Neural progenitor cell (in vitro differentiated cells): ENCODE measurements around the gene PCDHB11. TPM values are rescaled to one million over a fixed set of nuclear protein-coding genes. Genes with fewer than 3 reads are reported as not detected.
"Not testable (repeated sequence)": the region's sequence is repeated elsewhere in the genome, so short reads cannot be mapped to it uniquely, and the experiment has no call there.

Experiments used
- DNase-seq: peaks from one replicate; pipeline ENCODE4 v3.0.0-alpha.2; 2016; ENCODE audit warnings: low spot score
- H2AFZ ChIP-seq: fragments of 200-600 bp; sonication (generic); replicated peaks from 2 replicates; pipeline ENCODE4 v1.6.1; 2016; ENCODE audit warnings: antibody characterized with exemption
- H3F3A ChIP-seq: fragments of 200-600 bp; sonication (generic); 2 replicates; pipeline ENCODE4 v1.6.1; 2016; ENCODE audit warnings: antibody characterized with exemption, low read depth
- H3K27ac ChIP-seq: fragments of 200-600 bp; sonication (generic); 2 replicates; pipeline ENCODE4 v1.5.1; 2016; ENCODE audit warnings: mild to moderate bottlenecking
- H3K27me3 ChIP-seq: fragments of 200-600 bp; sonication (generic); 2 replicates; pipeline ENCODE4 v1.6.1; 2016; ENCODE audit warnings: mild to moderate bottlenecking, moderate library complexity
- H3K36me3 ChIP-seq: fragments of 200-600 bp; sonication (generic); 2 replicates; pipeline ENCODE4 v1.5.1; 2016
- H3K4me1 ChIP-seq: fragments of 200-600 bp; sonication (generic); 2 replicates; pipeline ENCODE4 v1.6.1; 2016; ENCODE audit warnings: mixed run types
- H3K4me2 ChIP-seq: fragments of 200-600 bp; sonication (generic); 2 replicates; pipeline ENCODE4 v1.6.1; 2016
- H3K4me3 ChIP-seq: fragments of 200-600 bp; sonication (generic); 2 replicates; pipeline ENCODE4 v1.5.1; 2016
- H3K79me2 ChIP-seq: fragments of 200-600 bp; sonication (generic); 2 replicates; pipeline ENCODE4 v1.6.1; 2016; ENCODE audit warnings: low read depth
- H3K9ac ChIP-seq: fragments of 200-600 bp; sonication (generic); 2 replicates; pipeline ENCODE4 v1.6.1; 2016
- H3K9me3 ChIP-seq: fragments of 200-600 bp; sonication (generic); 2 replicates; pipeline ENCODE4 v1.5.1; 2016; ENCODE audit warnings: low read depth
- H4K20me1 ChIP-seq: fragments of 200-600 bp; sonication (generic); 2 replicates; pipeline ENCODE4 v1.6.1; 2016; ENCODE audit warnings: low read depth
- H3K27ac Mint-ChIP-seq: 3 replicates; pipeline ENCODE4 v1.8.0; 2021; ENCODE audit warnings: mixed read lengths
- H3K27me3 Mint-ChIP-seq: 2 replicates; pipeline ENCODE4 v1.8.0; 2022; ENCODE audit warnings: low read depth, mild to moderate bottlenecking, inconsistent platforms, moderate library complexity, mixed read lengths; ENCODE audit not compliant: insufficient read depth
- H3K36me3 Mint-ChIP-seq: 3 replicates; pipeline ENCODE4 v1.8.0; 2021; ENCODE audit warnings: mixed read lengths
- H3K4me1 Mint-ChIP-seq: 3 replicates; pipeline ENCODE4 v1.8.0; 2021; ENCODE audit warnings: mixed read lengths
- H3K4me3 Mint-ChIP-seq: 3 replicates; pipeline ENCODE4 v1.8.0; 2021; ENCODE audit warnings: mild to moderate bottlenecking, moderate library complexity, mixed read lengths
- H3K9me3 Mint-ChIP-seq: 3 replicates; pipeline ENCODE4 v1.8.0; 2020; ENCODE audit warnings: mixed read lengths
- EZH2 ChIP-seq: fragments of 200-600 bp; sonication (generic); IDR thresholded peaks from 2 replicates; pipeline ENCODE4 v1.6.1; 2017; ENCODE audit warnings: antibody characterized with exemption, mild to moderate bottlenecking, moderate library complexity
- EZH2phosphoT487 ChIP-seq: fragments of 200-600 bp; sonication (generic); IDR thresholded peaks from 2 replicates; pipeline ENCODE4 v1.6.1; 2017; ENCODE audit warnings: antibody characterized with exemption
- total RNA-seq: library from RNA; depleted of rRNA; stranded (reverse); fragments of >200 nt; gene quantifications from 2 replicates; pipeline ENCODE4 v1.2.3, GENCODE V29; 2015; ENCODE audit warnings: low replicate concordance
- TF ChIP-seq, protein P1 (sequence below): fragments of 200-600 bp; sonication (generic); IDR thresholded peaks from 2 replicates; pipeline ENCODE4 v1.5.1; 2017; ENCODE audit warnings: antibody characterized with exemption, mild to moderate bottlenecking

The PCDHB11 gene
- total RNA-seq, 1 donor from 2014 or later = 3.8 TPM

- not testable (repeated sequence) for H3K4me2 ChIP-seq, H3F3A ChIP-seq, H3K9me3 ChIP-seq, H3K36me3 ChIP-seq, H3K27ac Mint-ChIP-seq, H3K4me1 ChIP-seq, H3K27me3 Mint-ChIP-seq, H3K27me3 ChIP-seq, H3K9ac ChIP-seq, H3K4me1 Mint-ChIP-seq, H3K79me2 ChIP-seq, DNase-seq, H4K20me1 ChIP-seq, H3K36me3 Mint-ChIP-seq, H3K27ac ChIP-seq, H3K4me3 Mint-ChIP-seq, H2AFZ ChIP-seq, H3K4me3 ChIP-seq
- H3K9me3 Mint-ChIP-seq = peaks cover 39% of the 10 kb centered on the region
Measured at GRCh38 chr5:141216035-141216434, 16.6 kb downstream of the PCDHB11 start.

- Histone ChIP-seq H3K79me2 (no peaks in the 10 kb centered on the region), H3F3A (no peaks in the 10 kb centered on the region), H3K27ac (no peak within 1 kb of the TSS), H3K27me3 (no peaks in the 10 kb centered on the region), H4K20me1 (no peaks in the 10 kb centered on the region), H3K4me1 (no peaks in the 10 kb centered on the region), H3K4me2 (peak within 1 kb of the TSS; percentile 67), H3K9ac (no peak within 1 kb of the TSS), H3K9me3 (no peaks in the 10 kb centered on the region), H2AFZ (peak within 1 kb of the TSS; percentile 77), H3K36me3 (peaks cover 6% of the 10 kb centered on the region), H3K4me3 (peak within 1 kb of the TSS; percentile 39)
- peak within 1 kb of the TSS; percentile 78 for H3K4me3 Mint-ChIP-seq
- H3K27ac Mint-ChIP-seq = peak within 1 kb of the TSS; percentile 39
- H3K36me3 Mint-ChIP-seq = peaks cover 6% of the 10 kb centered on the region
- peaks cover 2% of the 10 kb centered on the region for H3K27me3 Mint-ChIP-seq
- TF ChIP-seq EZH2 (no peak), EZH2phosphoT487 (no peak)
- TF ChIP-seq, protein P1, sequence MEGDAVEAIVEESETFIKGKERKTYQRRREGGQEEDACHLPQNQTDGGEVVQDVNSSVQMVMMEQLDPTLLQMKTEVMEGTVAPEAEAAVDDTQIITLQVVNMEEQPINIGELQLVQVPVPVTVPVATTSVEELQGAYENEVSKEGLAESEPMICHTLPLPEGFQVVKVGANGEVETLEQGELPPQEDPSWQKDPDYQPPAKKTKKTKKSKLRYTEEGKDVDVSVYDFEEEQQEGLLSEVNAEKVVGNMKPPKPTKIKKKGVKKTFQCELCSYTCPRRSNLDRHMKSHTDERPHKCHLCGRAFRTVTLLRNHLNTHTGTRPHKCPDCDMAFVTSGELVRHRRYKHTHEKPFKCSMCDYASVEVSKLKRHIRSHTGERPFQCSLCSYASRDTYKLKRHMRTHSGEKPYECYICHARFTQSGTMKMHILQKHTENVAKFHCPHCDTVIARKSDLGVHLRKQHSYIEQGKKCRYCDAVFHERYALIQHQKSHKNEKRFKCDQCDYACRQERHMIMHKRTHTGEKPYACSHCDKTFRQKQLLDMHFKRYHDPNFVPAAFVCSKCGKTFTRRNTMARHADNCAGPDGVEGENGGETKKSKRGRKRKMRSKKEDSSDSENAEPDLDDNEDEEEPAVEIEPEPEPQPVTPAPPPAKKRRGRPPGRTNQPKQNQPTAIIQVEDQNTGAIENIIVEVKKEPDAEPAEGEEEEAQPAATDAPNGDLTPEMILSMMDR = peak; percentile 74
- peaks cover 5% of the 10 kb centered on the region for H3K4me1 Mint-ChIP-seq
- peak; percentile 85 for DNase-seq
- H3K9me3 Mint-ChIP-seq = peaks cover 28% of the 10 kb centered on the region
Measured at GRCh38 chr5:141223112-141223783, 23.8 kb downstream of the PCDHB11 start, which contains the start of gene PCDHB14. PCDHB14 (plus strand) TSS chr5:141223343; CDS start chr5:141223506, 163 bp downstream.

DNA sequence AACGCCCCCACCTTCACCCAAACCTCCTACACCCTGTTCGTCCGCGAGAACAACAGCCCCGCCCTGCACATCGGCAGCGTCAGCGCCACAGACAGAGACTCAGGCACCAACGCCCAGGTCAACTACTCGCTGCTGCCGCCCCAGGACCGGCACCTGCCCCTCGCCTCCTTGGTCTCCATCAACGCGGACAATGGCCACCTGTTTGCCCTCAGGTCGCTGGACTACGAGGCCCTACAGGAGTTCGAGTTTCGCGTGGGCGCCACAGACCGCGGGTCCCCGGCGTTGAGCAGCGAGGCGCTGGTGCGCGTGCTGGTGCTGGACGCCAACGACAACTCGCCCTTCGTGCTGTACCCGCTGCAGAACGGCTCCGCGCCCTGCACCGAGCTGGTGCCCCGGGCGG is 25.4 kb downstream of the PCDHB11 start:
- H3K27ac Mint-ChIP-seq, H2AFZ ChIP-seq, H3K4me2 ChIP-seq, H4K20me1 ChIP-seq, H3K27me3 Mint-ChIP-seq, H3K4me3 Mint-ChIP-seq, H3K9me3 ChIP-seq, H3K79me2 ChIP-seq, H3F3A ChIP-seq, DNase-seq, H3K4me3 ChIP-seq, H3K9ac ChIP-seq, H3K36me3 ChIP-seq, H3K4me1 ChIP-seq, H3K4me1 Mint-ChIP-seq, H3K27me3 ChIP-seq, H3K27ac ChIP-seq, H3K36me3 Mint-ChIP-seq: not testable (repeated sequence)
- peaks cover 29% of the 10 kb centered on the region for H3K9me3 Mint-ChIP-seq

DNA sequence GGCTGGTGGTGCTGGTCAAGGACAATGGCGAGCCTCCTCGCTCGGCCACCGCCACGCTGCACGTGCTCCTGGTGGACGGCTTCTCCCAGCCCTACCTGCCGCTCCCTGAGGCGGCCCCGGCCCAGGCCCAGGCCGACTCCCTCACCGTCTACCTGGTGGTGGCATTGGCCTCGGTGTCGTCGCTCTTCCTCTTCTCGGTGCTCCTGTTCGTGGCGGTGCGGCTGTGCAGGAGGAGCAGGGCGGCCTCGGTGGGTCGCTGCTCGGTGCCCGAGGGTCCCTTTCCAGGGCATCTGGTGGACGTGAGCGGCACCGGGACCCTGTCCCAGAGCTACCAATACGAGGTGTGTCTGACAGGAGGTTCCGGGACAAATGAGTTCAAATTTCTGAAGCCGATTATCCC is 26.0 kb downstream of the PCDHB11 start:
- H3F3A ChIP-seq, H2AFZ ChIP-seq, H3K4me2 ChIP-seq, H3K9me3 ChIP-seq, H3K27me3 ChIP-seq, H3K4me3 ChIP-seq, H3K27me3 Mint-ChIP-seq, H3K27ac ChIP-seq, H3K36me3 ChIP-seq, H3K27ac Mint-ChIP-seq, H3K4me3 Mint-ChIP-seq, H3K4me1 ChIP-seq, DNase-seq, H3K9ac ChIP-seq, H3K79me2 ChIP-seq, H3K36me3 Mint-ChIP-seq, H4K20me1 ChIP-seq, H3K4me1 Mint-ChIP-seq: not testable (repeated sequence)
- peaks cover 29% of the 10 kb centered on the region for H3K9me3 Mint-ChIP-seq

GRCh38 chr5:141234109-141234667 is 34.8 kb downstream of the PCDHB11 start:
- peaks cover 51% of the 10 kb centered on the region for H3K9me3 Mint-ChIP-seq
- Histone ChIP-seq H3K9ac (no peak overlapping the region), H4K20me1 (no peaks in the 10 kb centered on the region), H3K9me3 (peaks cover 16% of the 10 kb centered on the region), H2AFZ (no peak overlapping the region), H3K27me3 (no peaks in the 10 kb centered on the region), H3K79me2 (no peaks in the 10 kb centered on the region), H3K4me2 (no peak overlapping the region), H3K27ac (no peak overlapping the region), H3F3A (no peaks in the 10 kb centered on the region), H3K36me3 (no peaks in the 10 kb centered on the region), H3K4me1 (no peaks in the 10 kb centered on the region), H3K4me3 (no peak overlapping the region)
- no peak overlapping the region for H3K27ac Mint-ChIP-seq
- TF ChIP-seq EZH2phosphoT487 = no peak
- TF ChIP-seq, protein P1 = peak; percentile 11
- peaks cover 5% of the 10 kb centered on the region for H3K36me3 Mint-ChIP-seq
- H3K4me1 Mint-ChIP-seq = no peaks in the 10 kb centered on the region
- no peak overlapping the region for H3K4me3 Mint-ChIP-seq
- DNase-seq = no peak
- H3K27me3 Mint-ChIP-seq = peaks cover 2% of the 10 kb centered on the region

GRCh38 chr5:141235922-141236321 is 36.5 kb downstream of the PCDHB11 start:
- H3K9me3 Mint-ChIP-seq = peaks cover 65% of the 10 kb centered on the region
- H3K79me2 ChIP-seq, H3K4me1 Mint-ChIP-seq, H3F3A ChIP-seq, H3K4me2 ChIP-seq, H4K20me1 ChIP-seq, H3K9ac ChIP-seq, H3K27me3 ChIP-seq, H3K36me3 ChIP-seq, DNase-seq, H2AFZ ChIP-seq, H3K4me3 ChIP-seq, H3K36me3 Mint-ChIP-seq, H3K4me3 Mint-ChIP-seq, H3K4me1 ChIP-seq, H3K27me3 Mint-ChIP-seq, H3K27ac Mint-ChIP-seq, H3K27ac ChIP-seq: not testable (repeated sequence)
- peaks cover 16% of the 10 kb centered on the region for H3K9me3 ChIP-seq
